A549 (cell line): ENCODE measurements around the gene AKAP5. TPM values are rescaled to one million over a fixed set of nuclear protein-coding genes. Genes with fewer than 3 reads are reported as not detected.

Experiments
- ATAC-seq, 2 experiments: fragments of 200-7000 bp in 1 of 2; fragments of >200 bp in 1 of 2; cut with Nextera tagmentation in 1 of 2; cut with Tn5 transposase in 1 of 2; 3 replicates each; pipeline versions ENCODE4 v1.8.0 to v1.9.1; 2018 to 2020; ENCODE audit warnings: mild to moderate bottlenecking in 1 of 2, moderate library complexity in 1 of 2
- CTCF ChIA-PET: fragments of 300-600 bp; sonication (Branson Sonifier 250); formaldehyde crosslinking; extraction: SDS; loops from one replicate; lab custom pipeline; 2021; ENCODE audit warnings: antibody characterized with exemption, inconsistent platforms; lab: Yijun Ruan, JAX
- POLR2A ChIA-PET: fragments of 350-600 bp; formaldehyde crosslinking; extraction: SDS; loops from one replicate; lab custom pipeline; 2021; ENCODE audit warnings: antibody characterized with exemption, inconsistent platforms; lab: Yijun Ruan, JAX
- DNase-seq, 2 experiments: peaks; one replicate each; pipeline versions ENCODE4 v3.0.0 to v3.0.0-alpha.2; 2011 to 2016; ENCODE audit warnings: low read depth in 1 of 2, low spot score in 1 of 2
- FAIRE-seq: peaks from 2 replicates; lab custom pipeline; 2011; peaks lifted over from hg19 to GRCh38; lab: Jason Lieb, UNC
- H3K27ac ChIP-seq, 2 experiments: fragments of >200 bp; sonication (Bioruptor Twin); formaldehyde crosslinking; 3 replicates each; pipeline ENCODE4 v1.5.1; 2016 to 2017
- H3K4me1 ChIP-seq: fragments of >200 bp; sonication (Bioruptor Twin); formaldehyde crosslinking; 3 replicates; pipeline ENCODE4 v1.6.1; 2016
- H3K4me2 ChIP-seq: fragments of >200 bp; sonication (Bioruptor Twin); formaldehyde crosslinking; 3 replicates; pipeline ENCODE4 v1.6.1; 2016
- H3K4me3 ChIP-seq: fragments of >200 bp; sonication (Bioruptor Twin); formaldehyde crosslinking; 3 replicates; pipeline ENCODE4 v1.5.1; 2016
- H3K9me3 ChIP-seq: fragments of >200 bp; sonication (Bioruptor Twin); formaldehyde crosslinking; 3 replicates; pipeline ENCODE4 v1.6.1; 2016
- BHLHE40 ChIP-seq: IDR thresholded peaks from 2 replicates; pipeline ENCODE4 v1.6.1; 2012; ENCODE audit warnings: low read depth, low read length, inconsistent platforms
- CBX2 ChIP-seq: fragments of 200-600 bp; sonication (generic); IDR thresholded peaks from 2 replicates; pipeline ENCODE4 v1.6.1; 2016; ENCODE audit warnings: low read depth, mild to moderate bottlenecking, borderline replicate concordance
- CBX8 ChIP-seq: fragments of 200-600 bp; sonication (generic); IDR thresholded peaks from 2 replicates; pipeline ENCODE4 v1.6.1; 2016
- CEBPB ChIP-seq, 2 experiments: fragments of >200 bp in 1 of 2; sonication (Bioruptor Twin) in 1 of 2; formaldehyde crosslinking in 1 of 2; IDR thresholded peaks; 2 replicates each; pipeline ENCODE4 v1.6.1; 2012 to 2016
- EHF ChIP-seq: fragments of 250-450 bp; sonication (Bioruptor Pico); IDR thresholded peaks from 2 replicates; pipeline ENCODE4 v1.5.0; 2020; ENCODE audit warnings: mild to moderate bottlenecking
- EHMT2 ChIP-seq: fragments of 200-600 bp; sonication (generic); IDR thresholded peaks from 2 replicates; pipeline ENCODE4 v1.6.1; 2016; ENCODE audit warnings: antibody characterized with exemption, low read depth, mild to moderate bottlenecking, moderate library complexity
- HDAC2 ChIP-seq: fragments of 200-600 bp; sonication (generic); IDR thresholded peaks from 2 replicates; pipeline ENCODE4 v1.6.1; 2016
- HOXA7 ChIP-seq: fragments of 250-450 bp; sonication (Bioruptor Pico); IDR thresholded peaks from 2 replicates; pipeline ENCODE4 v1.5.0; 2020; ENCODE audit warnings: mild to moderate bottlenecking, moderate library complexity
- HOXB13 ChIP-seq: fragments of 250-450 bp; sonication (Bioruptor Pico); IDR thresholded peaks from 2 replicates; pipeline ENCODE4 v1.5.0; 2020; ENCODE audit warnings: low read depth, mild to moderate bottlenecking, moderate library complexity
- HOXB5 ChIP-seq: fragments of 250-450 bp; sonication (Bioruptor Pico); IDR thresholded peaks from 2 replicates; pipeline ENCODE4 v1.5.0; 2020; ENCODE audit warnings: mild to moderate bottlenecking, moderate library complexity
- JUNB ChIP-seq: fragments of >200 bp; sonication (Bioruptor Twin); formaldehyde crosslinking; IDR thresholded peaks from 2 replicates; pipeline ENCODE4 v1.6.1; 2016
- KDM1A ChIP-seq: fragments of 200-600 bp; sonication (generic); IDR thresholded peaks from 2 replicates; pipeline ENCODE4 v1.6.1; 2016; ENCODE audit warnings: low read depth, mild to moderate bottlenecking
- MAFK ChIP-seq: fragments of 450-650 bp; IDR thresholded peaks from 2 replicates; pipeline ENCODE4 v1.6.1; 2014; ENCODE audit not compliant: partially characterized antibody
- MAZ ChIP-seq: fragments of 150-350 bp; IDR thresholded peaks from 2 replicates; pipeline ENCODE4 v1.6.1; 2014; ENCODE audit warnings: antibody characterized with exemption, low read depth, low read length, borderline replicate concordance
- PHF8 ChIP-seq: fragments of 200-600 bp; sonication (generic); IDR thresholded peaks from 2 replicates; pipeline ENCODE4 v1.6.1; 2016; ENCODE audit warnings: low read depth, mild to moderate bottlenecking, antibody characterized with exemption, moderate library complexity, borderline replicate concordance
- POLR2A ChIP-seq: IDR thresholded peaks from 2 replicates; pipeline ENCODE4 v1.6.1; 2012; ENCODE audit warnings: mild to moderate bottlenecking, low read length
- TFCP2L1 ChIP-seq: fragments of 250-450 bp; sonication (Bioruptor Pico); IDR thresholded peaks from 2 replicates; pipeline ENCODE4 v1.5.0; 2021; ENCODE audit warnings: mild to moderate bottlenecking
- WGBS: methylation state at CpG from one replicate; pipeline ENCODE4 v1.1.6; 2017; ENCODE audit errors: missing lambda C conversion rate; 5-methylcytosine and 5-hydroxymethylcytosine counted together
- polyA plus RNA-seq, 4 experiments: library from polyadenylated mRNA; depleted of rRNA in 3 of 4; stranded (reverse); fragments of >200 nt; fragmentation: RNase III in 1 of 4; extraction: RNeasy Plus Mini Kit Qiagen cat#74134 plus additional on column Dnase treatment in 1 of 4; gene quantifications; 2 replicates in 3 of 4; 3 replicates in 1 of 4; pipeline ENCODE4 v1.2.3, GENCODE V29; 2011 to 2017
- TF ChIP-seq, protein P1 (sequence below): fragments of >200 bp; sonication (Bioruptor Twin); formaldehyde crosslinking; IDR thresholded peaks from 3 replicates; pipeline ENCODE4 v1.5.1; 2016
- TF ChIP-seq, protein P2 (sequence below): fragments of 450-650 bp; IDR thresholded peaks from 2 replicates; pipeline ENCODE4 v1.6.1; 2014; ENCODE audit warnings: antibody characterized with exemption
- TF ChIP-seq, protein P3 (sequence below): fragments of 250-450 bp; sonication (Bioruptor Pico); IDR thresholded peaks from 2 replicates; pipeline ENCODE4 v1.5.0; 2021; ENCODE audit warnings: mild to moderate bottlenecking, moderate library complexity, borderline replicate concordance

AKAP5 gene
- polyA plus RNA-seq, 2 of the 4 experiments (the other 2 are of a cell fraction): 0.84 to 1.9 TPM

DNA sequence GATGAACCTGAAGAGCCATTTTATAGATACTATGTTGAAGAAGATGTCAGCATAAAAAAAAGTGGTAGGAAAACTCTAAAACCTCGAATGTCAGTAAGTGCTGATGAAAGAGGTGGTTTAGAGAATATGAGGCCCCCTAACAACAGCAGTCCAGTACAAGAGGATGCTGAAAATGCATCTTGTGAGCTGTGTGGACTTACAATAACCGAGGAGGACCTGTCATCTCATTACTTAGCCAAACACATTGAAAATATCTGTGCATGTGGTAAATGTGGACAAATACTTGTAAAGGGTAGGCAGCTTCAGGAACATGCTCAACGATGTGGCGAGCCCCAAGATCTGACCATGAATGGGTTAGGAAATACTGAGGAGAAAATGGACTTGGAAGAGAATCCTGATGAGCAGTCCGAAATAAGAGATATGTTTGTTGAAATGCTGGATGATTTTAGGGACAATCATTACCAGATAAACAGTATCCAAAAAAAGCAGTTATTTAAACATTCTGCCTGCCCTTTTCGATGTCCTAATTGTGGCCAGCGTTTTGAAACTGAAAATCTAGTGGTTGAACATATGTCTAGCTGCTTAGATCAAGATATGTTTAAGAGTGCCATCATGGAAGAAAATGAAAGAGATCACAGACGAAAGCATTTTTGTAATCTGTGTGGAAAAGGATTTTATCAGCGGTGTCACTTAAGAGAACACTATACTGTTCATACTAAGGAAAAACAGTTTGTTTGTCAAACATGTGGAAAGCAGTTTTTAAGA is 57.5 kb downstream of the AKAP5 start:
- CTCF ChIA-PET: interaction anchor here (1.4 to 4.9 kb wide), 7 partner anchors 10 to 369 kb away, joined by 3 to 29 read pairs (median 7); partner anchors contain the start of gene HSPA2

More for the DNA sequence above, 57.5 kb downstream of the AKAP5 start:
- Histone ChIP-seq H3K4me1 (peaks cover 30% of the 10 kb centered on the region), H3K27ac (no peak overlapping the region), H3K4me2 (no peak overlapping the region), H3K4me3 (no peak overlapping the region), H3K9me3 (no peaks in the 10 kb centered on the region)
- ATAC-seq (no peak), FAIRE-seq (no peak)
- WGBS: 81% methylated on average over 9 of the region's 9 CpGs
- POLR2A ChIA-PET: interaction anchor here (0.8 kb wide), 1 partner anchor 17 kb away, joined by 5 read pairs; no protein-coding TSS in a partner anchor
- no peak for TF ChIP-seq HOXB5
- TF ChIP-seq MAZ: no peak
- no peak for TF ChIP-seq HOXA7 (CRISPR knock-in tag)
- TF ChIP-seq EHMT2: no peak
- TF ChIP-seq EHF (CRISPR knock-in tag): no peak
- TF ChIP-seq, protein P1, sequence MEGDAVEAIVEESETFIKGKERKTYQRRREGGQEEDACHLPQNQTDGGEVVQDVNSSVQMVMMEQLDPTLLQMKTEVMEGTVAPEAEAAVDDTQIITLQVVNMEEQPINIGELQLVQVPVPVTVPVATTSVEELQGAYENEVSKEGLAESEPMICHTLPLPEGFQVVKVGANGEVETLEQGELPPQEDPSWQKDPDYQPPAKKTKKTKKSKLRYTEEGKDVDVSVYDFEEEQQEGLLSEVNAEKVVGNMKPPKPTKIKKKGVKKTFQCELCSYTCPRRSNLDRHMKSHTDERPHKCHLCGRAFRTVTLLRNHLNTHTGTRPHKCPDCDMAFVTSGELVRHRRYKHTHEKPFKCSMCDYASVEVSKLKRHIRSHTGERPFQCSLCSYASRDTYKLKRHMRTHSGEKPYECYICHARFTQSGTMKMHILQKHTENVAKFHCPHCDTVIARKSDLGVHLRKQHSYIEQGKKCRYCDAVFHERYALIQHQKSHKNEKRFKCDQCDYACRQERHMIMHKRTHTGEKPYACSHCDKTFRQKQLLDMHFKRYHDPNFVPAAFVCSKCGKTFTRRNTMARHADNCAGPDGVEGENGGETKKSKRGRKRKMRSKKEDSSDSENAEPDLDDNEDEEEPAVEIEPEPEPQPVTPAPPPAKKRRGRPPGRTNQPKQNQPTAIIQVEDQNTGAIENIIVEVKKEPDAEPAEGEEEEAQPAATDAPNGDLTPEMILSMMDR: no peak
- no peak for TF ChIP-seq BHLHE40
- TF ChIP-seq, protein P2, sequence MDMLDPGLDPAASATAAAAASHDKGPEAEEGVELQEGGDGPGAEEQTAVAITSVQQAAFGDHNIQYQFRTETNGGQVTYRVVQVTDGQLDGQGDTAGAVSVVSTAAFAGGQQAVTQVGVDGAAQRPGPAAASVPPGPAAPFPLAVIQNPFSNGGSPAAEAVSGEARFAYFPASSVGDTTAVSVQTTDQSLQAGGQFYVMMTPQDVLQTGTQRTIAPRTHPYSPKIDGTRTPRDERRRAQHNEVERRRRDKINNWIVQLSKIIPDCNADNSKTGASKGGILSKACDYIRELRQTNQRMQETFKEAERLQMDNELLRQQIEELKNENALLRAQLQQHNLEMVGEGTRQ: no peak
- no peak for TF ChIP-seq CBX2
- no peak for TF ChIP-seq HOXB13
- TF ChIP-seq CEBPB (IDR thresholded peaks at IDR 0.05): no peak
- TF ChIP-seq JUNB: no peak
- TF ChIP-seq TFCP2L1: no peak
- TF ChIP-seq MAFK: no peak
- TF ChIP-seq POLR2A: no peak
- no peak for TF ChIP-seq KDM1A
- TF ChIP-seq PHF8: no peak
- no peak for TF ChIP-seq CBX8
- TF ChIP-seq, protein P3, sequence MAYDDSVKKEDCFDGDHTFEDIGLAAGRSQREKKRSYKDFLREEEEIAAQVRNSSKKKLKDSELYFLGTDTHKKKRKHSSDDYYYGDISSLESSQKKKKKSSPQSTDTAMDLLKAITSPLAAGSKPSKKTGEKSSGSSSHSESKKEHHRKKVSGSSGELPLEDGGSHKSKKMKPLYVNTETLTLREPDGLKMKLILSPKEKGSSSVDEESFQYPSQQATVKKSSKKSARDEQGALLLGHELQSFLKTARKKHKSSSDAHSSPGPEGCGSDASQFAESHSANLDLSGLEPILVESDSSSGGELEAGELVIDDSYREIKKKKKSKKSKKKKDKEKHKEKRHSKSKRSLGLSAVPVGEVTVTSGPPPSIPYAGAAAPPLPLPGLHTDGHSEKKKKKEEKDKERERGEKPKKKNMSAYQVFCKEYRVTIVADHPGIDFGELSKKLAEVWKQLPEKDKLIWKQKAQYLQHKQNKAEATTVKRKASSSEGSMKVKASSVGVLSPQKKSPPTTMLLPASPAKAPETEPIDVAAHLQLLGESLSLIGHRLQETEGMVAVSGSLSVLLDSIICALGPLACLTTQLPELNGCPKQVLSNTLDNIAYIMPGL (CRISPR knock-in tag): no peak
- no peak for TF ChIP-seq HDAC2
- TF ChIP-seq, all 56 proteins: peak for 0
- DNase-seq: no peak

Other genes starting within 250 kb of the AKAP5 start
- 0.05 and 0.07 TPM in 2 replicates for gene ESR2, start 171.1 kb upstream of the AKAP5 start, polyA plus RNA-seq (2011; rRNA removed)
- 0.06 to 0.09 TPM (median 0.07 TPM) in 3 replicates for gene ESR2, start 171.1 kb upstream of the AKAP5 start, polyA plus RNA-seq (2017; fragmentation: RNase III; extraction: RNeasy Plus Mini Kit Qiagen cat#74134 plus additional on column Dnase treatment)
- gene MTHFD1, start 77.1 kb upstream of the AKAP5 start, polyA plus RNA-seq (2011; rRNA removed): 102 and 105 TPM in 2 replicates
- 155 to 164 TPM (median 159 TPM) in 3 replicates for gene MTHFD1, start 77.1 kb upstream of the AKAP5 start, polyA plus RNA-seq (2017; fragmentation: RNase III; extraction: RNeasy Plus Mini Kit Qiagen cat#74134 plus additional on column Dnase treatment)
- 15.0 and 16.1 TPM in 2 replicates for gene ZBTB25, start 38.3 kb downstream of the AKAP5 start, polyA plus RNA-seq (2011; rRNA removed)
- 4.6 to 5.4 TPM (median 5.3 TPM) in 3 replicates for gene ZBTB25, start 38.3 kb downstream of the AKAP5 start, polyA plus RNA-seq (2017; fragmentation: RNase III; extraction: RNeasy Plus Mini Kit Qiagen cat#74134 plus additional on column Dnase treatment)
- gene ZBTB1, start 39.3 kb downstream of the AKAP5 start, polyA plus RNA-seq (2011; rRNA removed): 37.1 and 49.2 TPM in 2 replicates
- gene ZBTB1, start 39.3 kb downstream of the AKAP5 start, polyA plus RNA-seq (2017; fragmentation: RNase III; extraction: RNeasy Plus Mini Kit Qiagen cat#74134 plus additional on column Dnase treatment): 31.3 to 38.4 TPM (median 33.8 TPM) in 3 replicates
- gene HSPA2, start 75.2 kb downstream of the AKAP5 start, polyA plus RNA-seq (2011; rRNA removed): 50.0 and 59.9 TPM in 2 replicates
- gene HSPA2, start 75.2 kb downstream of the AKAP5 start, polyA plus RNA-seq (2017; fragmentation: RNase III; extraction: RNeasy Plus Mini Kit Qiagen cat#74134 plus additional on column Dnase treatment): 144 to 171 TPM (median 156 TPM) in 3 replicates
- gene PPP1R36, start 84.5 kb downstream of the AKAP5 start, polyA plus RNA-seq (2011; rRNA removed): 0.26 and 0.47 TPM in 2 replicates
- 0.08 to 0.48 TPM (median 0.21 TPM) in 3 replicates for gene PPP1R36, start 84.5 kb downstream of the AKAP5 start, polyA plus RNA-seq (2017; fragmentation: RNase III; extraction: RNeasy Plus Mini Kit Qiagen cat#74134 plus additional on column Dnase treatment)
- 29.8 and 30.5 TPM in 2 replicates for gene PLEKHG3, start 238.9 kb downstream of the AKAP5 start, polyA plus RNA-seq (2011; rRNA removed)
- gene PLEKHG3, start 238.9 kb downstream of the AKAP5 start, polyA plus RNA-seq (2017; fragmentation: RNase III; extraction: RNeasy Plus Mini Kit Qiagen cat#74134 plus additional on column Dnase treatment): 21.9 to 26.4 TPM (median 23.2 TPM) in 3 replicates